K562 (cell line): ENCODE results near the gene TMEM158. TPM values are rescaled to one million over a fixed set of nuclear protein-coding genes. Genes with fewer than 3 reads are reported as not detected.

Experiments used
- ATAC-seq: fragments of 200-7000 bp; cut with Tn5 transposase; 3 replicates; pipeline ENCODE4 v1.9.1; 2020; ENCODE audit warnings: moderate library complexity
- BruUV-seq: library from RNA; stranded (reverse); fragments of 400-500 nt; replicated peaks from 2 replicates; lab custom pipeline; 2021; lab: Mats Ljungman, UMichigan
- CTCF ChIA-PET: fragments of 300-600 bp; formaldehyde crosslinking; extraction: SDS; loops from one replicate; lab custom pipeline; 2021; ENCODE audit warnings: low intra/inter-chr PET ratio; lab: Yijun Ruan, JAX
- POLR2A ChIA-PET: fragments of 300-600, 350-650 bp; sonication (Branson Sonifier 250); formaldehyde crosslinking; extraction: SDS; loops from one replicate; lab custom pipeline; 2021; ENCODE audit warnings: antibody characterized with exemption, inconsistent platforms; lab: Yijun Ruan, JAX
- DNase-seq, 4 experiments: peaks; one replicate each; pipeline versions ENCODE4 v3.0.0 to v3.0.0-alpha.2; 2011 to 2018; ENCODE audit warnings: low spot score in 3 of 4, mixed read lengths in 3 of 4; ENCODE audit errors: extremely low read depth in 1 of 4
- FAIRE-seq: peaks from 2 replicates; lab custom pipeline; 2011; peaks lifted over from hg19 to GRCh38; lab: Jason Lieb, UNC
- H2AFZ ChIP-seq: 2 replicates; pipeline ENCODE4 v1.6.0; 2011; ENCODE audit warnings: low read depth, low read length, control low read depth, inconsistent platforms
- H3K27ac ChIP-seq: fragments of 200-600 bp; 3 replicates; pipeline ENCODE4 v1.8.0; 2011; ENCODE audit warnings: low read depth, mild to moderate bottlenecking, control low read depth, inconsistent platforms, low read length, moderate library complexity, mixed read lengths; ENCODE audit errors: extremely low read depth
- H3K27me3 ChIP-seq, 2 experiments: fragments of 300-600 bp in 1 of 2; 2 replicates in 1 of 2; 3 replicates in 1 of 2; pipeline versions ENCODE4 v1.6.0 to v1.8.0; 2011; ENCODE audit warnings: inconsistent platforms in 2 of 2, low read length in 2 of 2, mild to moderate bottlenecking in 1 of 2, mixed read lengths in 1 of 2, moderate library complexity in 1 of 2; ENCODE audit not compliant: control insufficient read depth in 2 of 2, insufficient read depth in 2 of 2
- H3K36me3 ChIP-seq: fragments of 300-600 bp; 3 replicates; pipeline ENCODE4 v1.8.0; 2011; ENCODE audit warnings: mild to moderate bottlenecking, low read length, inconsistent platforms; ENCODE audit not compliant: control insufficient read depth, insufficient read depth
- H3K4me1 ChIP-seq, 2 experiments: fragments of 200-600 bp in 1 of 2; replicated peaks in 1 of 2; 2 replicates in 1 of 2; 3 replicates in 1 of 2; pipeline versions ENCODE4 v1.5.1 to v1.8.0; 2011; ENCODE audit warnings: inconsistent platforms in 2 of 2, low read length in 2 of 2, mild to moderate bottlenecking in 1 of 2, mixed read lengths in 1 of 2, moderate library complexity in 1 of 2; ENCODE audit not compliant: control insufficient read depth in 2 of 2, insufficient read depth in 2 of 2
- H3K4me2 ChIP-seq: 2 replicates; pipeline ENCODE4 v1.6.1; 2011; ENCODE audit warnings: low read length, control low read depth, inconsistent platforms, mixed read lengths; ENCODE audit not compliant: insufficient read depth
- H3K4me3 ChIP-seq: fragments of 200-600 bp; sonication (generic), shearing (Covaris generic); 2 replicates; pipeline ENCODE4 v1.5.1; 2016; ENCODE audit warnings: control low read depth, inconsistent platforms
- H3K79me2 ChIP-seq: fragments of 200-600 bp; 3 replicates; pipeline ENCODE4 v1.8.0; 2011; ENCODE audit warnings: low read length, inconsistent platforms; ENCODE audit not compliant: control insufficient read depth, insufficient read depth
- H3K9ac ChIP-seq, 2 experiments: 2 replicates each; pipeline versions ENCODE4 v1.6.0 to v1.6.1; 2011; ENCODE audit warnings: low read depth in 2 of 2, low read length in 2 of 2, control low read depth in 1 of 2, inconsistent platforms in 1 of 2, mild to moderate bottlenecking in 1 of 2, mixed read lengths in 1 of 2; ENCODE audit not compliant: insufficient read depth in 1 of 2
- H3K9me1 ChIP-seq: one replicate; pipeline ENCODE4 v1.6.0; 2011; ENCODE audit warnings: inconsistent platforms, mild to moderate bottlenecking, low read length, moderate library complexity; ENCODE audit not compliant: control insufficient read depth, insufficient read depth
- H3K9me3 ChIP-seq: replicated peaks from 2 replicates; pipeline ENCODE4 v1.5.1; 2011; ENCODE audit warnings: low read depth, low read length, inconsistent platforms; ENCODE audit not compliant: control insufficient read depth, insufficient read depth
- H4K20me1 ChIP-seq: replicated peaks from 2 replicates; pipeline ENCODE4 v1.6.1; 2011; ENCODE audit warnings: low read length, inconsistent platforms, mixed read lengths; ENCODE audit not compliant: control insufficient read depth, insufficient read depth
- C11orf30 ChIP-seq: fragments of 450-650 bp; IDR thresholded peaks from 2 replicates; pipeline ENCODE4 v1.6.1; 2016; ENCODE audit warnings: low read depth, mild to moderate bottlenecking
- CBFA2T2 ChIP-seq: fragments of 450-650 bp; conservative IDR thresholded peaks from 2 replicates; pipeline ENCODE4 v1.6.1; 2017; ENCODE audit warnings: mild to moderate bottlenecking
- CBFB ChIP-seq: sonication (generic); formaldehyde crosslinking; IDR thresholded peaks from 2 replicates; pipeline ENCODE4 v1.4.0; 2020; ENCODE audit warnings: mild to moderate bottlenecking, missing genetic modification reagents
- CHD4 ChIP-seq: fragments of 200-600 bp; sonication (generic); IDR thresholded peaks from 3 replicates; pipeline ENCODE4 v1.6.1; 2012; ENCODE audit warnings: low read depth, mild to moderate bottlenecking, mixed read lengths, low read length, inconsistent platforms; ENCODE audit not compliant: insufficient read depth, insufficient replicate concordance, poor library complexity, severe bottlenecking
- CREB3 ChIP-seq: fragments of 450-650 bp; conservative IDR thresholded peaks from 2 replicates; pipeline ENCODE4 v1.6.1; 2016; ENCODE audit warnings: missing genetic modification characterization, low read depth, mild to moderate bottlenecking, missing compliant biosample characterization, moderate library complexity
- MAFF ChIP-seq: IDR thresholded peaks from 2 replicates; pipeline ENCODE4 v1.6.1; 2012; ENCODE audit warnings: low read length, improper control_type of control experiment
- MAFG ChIP-seq: fragments of 450-650 bp; conservative IDR thresholded peaks from 2 replicates; pipeline ENCODE4 v1.6.1; 2016; ENCODE audit warnings: missing genetic modification characterization, missing compliant biosample characterization
- MAFK ChIP-seq: IDR thresholded peaks from 2 replicates; pipeline ENCODE4 v1.6.1; 2011; ENCODE audit warnings: low read length, improper control_type of control experiment
- MAX ChIP-seq: sonication (generic); formaldehyde crosslinking; IDR thresholded peaks from 2 replicates; pipeline ENCODE4 v1.9.0; 2022; ENCODE audit warnings: mild to moderate bottlenecking, missing genetic modification reagents
- NRF1 ChIP-seq, 2 experiments: fragments of 450-650 bp; IDR thresholded peaks in 1 of 2; conservative IDR thresholded peaks in 1 of 2; 2 replicates each; pipeline ENCODE4 v1.6.1; 2014; ENCODE audit warnings: mild to moderate bottlenecking in 2 of 2
- TEAD1 ChIP-seq, 2 experiments: fragments of 450-650 bp in 1 of 2; sonication (generic) in 1 of 2; formaldehyde crosslinking; IDR thresholded peaks; 2 replicates each; pipeline versions ENCODE4 v1.4.0 to v1.8.0; 2020 to 2022; ENCODE audit warnings: mild to moderate bottlenecking in 2 of 2, missing genetic modification reagents in 1 of 2
- USF1 ChIP-seq: sonication (generic); formaldehyde crosslinking; IDR thresholded peaks from 2 replicates; pipeline ENCODE4 v1.9.0; 2022; ENCODE audit warnings: mild to moderate bottlenecking, missing genetic modification reagents
- ZNF316 ChIP-seq: fragments of 450-650 bp; IDR thresholded peaks from 2 replicates; pipeline ENCODE4 v1.6.1; 2016
- WGBS: fragments of 100-300 bp; shearing (Covaris generic); methylation state at CpG from one replicate; pipeline ENCODE4 v1.1.6; 2016; ENCODE audit warnings: low coverage, mixed read lengths; ENCODE audit not compliant: insufficient coverage; ENCODE audit errors: missing lambda C conversion rate; 5-methylcytosine and 5-hydroxymethylcytosine counted together
- in situ Hi-C: fragments of 300-500 bp; cut with MboI; formaldehyde crosslinking; loops from 4 replicates; pipeline ENCODE4 v1.15.0; 2018; ENCODE audit warnings: inconsistent platforms, mixed read lengths
- intact Hi-C: fragments of 100-400 bp; cut with micrococcal nuclease; formaldehyde crosslinking; loops from 2 replicates; pipeline ENCODE4 v1.14.2; 2022
- polyA plus RNA-seq, 8 experiments: library from polyadenylated mRNA; depleted of rRNA in 4 of 8; stranded (reverse) in 5 of 8; unstranded in 3 of 8; fragments of >200 nt; fragmentation: Nextera tagmentation in 2 of 8; fragmentation: Illumina TruSeq in 1 of 8; extraction: Ambion mirVana in 2 of 8; extraction: Trizol in 1 of 8; gene quantifications; 2 replicates each; pipeline versions ENCODE4 v1.2.1 to v1.2.3, GENCODE V29; 2011 to 2014; ENCODE audit warnings: inconsistent platforms in 1 of 8, missing spikeins in 1 of 8
- total RNA-seq, 7 experiments: library from RNA; depleted of rRNA in 6 of 7; stranded (reverse); fragments of >200 nt in 6 of 7; fragmentation: Illumina TruSeq in 2 of 7; extraction: Trizol in 2 of 7; gene quantifications; 2 replicates each; pipeline versions ENCODE4 v1.2.1 to v1.2.3, GENCODE V29; 2011 to 2021; ENCODE audit warnings: low replicate concordance in 1 of 7

TMEM158 gene
- total and polyA plus RNA-seq, 9 of the 15 experiments (the other 6 are each of a cell fraction or from before 2014, with no cell fraction given), result 2.2 to 46.5 (median 8.4) TPM

- TF ChIP-seq CBFB (CRISPR knock-in tag) (no peak), NRF1 (conservative IDR thresholded peaks at IDR 0.05 in 1 of 2, IDR thresholded peaks at IDR 0.05 in 1 of 2) (0 out of 4 replicates have a peak, but pooled peaks of 1 of the 2 experiments have one; percentile 16), TEAD1 (CRISPR knock-in tag; IDR thresholded peaks at IDR 0.05) (no peak), MAX (0 out of 2 replicates have a peak, but pooled peaks have one; percentile 26), CHD4 (no peak)
Measured at GRCh38 chr3:45185461-45185860, 40.6 kb downstream of the TMEM158 start (continued).

- Histone ChIP-seq H3K36me3 (no peaks in the 10 kb centered on the region), H3K27me3 (no peaks in the 10 kb centered on the region), H3K4me1 (peaks cover 21 to 39% of the 10 kb centered on the region in 2 experiments), H4K20me1 (no peaks in the 10 kb centered on the region), H3K79me2 (no peaks in the 10 kb centered on the region), H3K4me2 (no peak overlapping the region), H3K27ac (no peak overlapping the region), H3K9me1 (peaks cover 6% of the 10 kb centered on the region), H3K9ac (peak overlapping the region in 1 of 2 experiments; percentile 59; a peak in 1 of 4 replicates), H3K4me3 (no peak overlapping the region), H3K9me3 (no peaks in the 10 kb centered on the region), H2AFZ (peak overlapping the region; percentile 53)
- peak; percentile 70 for TF ChIP-seq MAFG
- peak; percentile 38 for TF ChIP-seq MAFK
- peak; percentile 82 for TF ChIP-seq C11orf30
- TF ChIP-seq CREB3 (tag), result no peak
- 0 out of 2 replicates have a peak, but pooled peaks have one; percentile 11 for TF ChIP-seq USF1 (CRISPR knock-in tag)
- peak; percentile 45; the same call in 1 of the 2 replicates for TF ChIP-seq MAFF
- TF ChIP-seq ZNF316, result peak; percentile 91
- no peak for TF ChIP-seq CBFA2T2
- ATAC-seq, result no peak
- in situ Hi-C loops, result no loop called here
- no peak for DNase-seq
- WGBS, result 83% methylated on average over 2 of the region's 2 CpGs
- intact Hi-C loops, result no loop called here
- no peak for FAIRE-seq
- BruUV-seq, result no TSS peak
- CTCF ChIA-PET, result no interaction called here
- POLR2A ChIA-PET, result interaction anchor here (0.5 to 2.2 kb wide), 4 partner anchors 10 to 120 kb away, joined by 3 to 7 read pairs (median 3); no protein-coding TSS in a partner anchor
Measured at GRCh38 chr3:45185052-45185451, 41.0 kb downstream of the TMEM158 start.
